Measurements from ENCODE around the gene DAAM1. TPM values are rescaled to one million over a fixed set of nuclear protein-coding genes. Genes with fewer than 3 reads are reported as not detected.

The DAAM1 gene
- polyA plus RNA-seq, 2 of the 4 experiments (the other 2 are of a cell fraction) = 6.8 to 10.8 TPM

DNA sequence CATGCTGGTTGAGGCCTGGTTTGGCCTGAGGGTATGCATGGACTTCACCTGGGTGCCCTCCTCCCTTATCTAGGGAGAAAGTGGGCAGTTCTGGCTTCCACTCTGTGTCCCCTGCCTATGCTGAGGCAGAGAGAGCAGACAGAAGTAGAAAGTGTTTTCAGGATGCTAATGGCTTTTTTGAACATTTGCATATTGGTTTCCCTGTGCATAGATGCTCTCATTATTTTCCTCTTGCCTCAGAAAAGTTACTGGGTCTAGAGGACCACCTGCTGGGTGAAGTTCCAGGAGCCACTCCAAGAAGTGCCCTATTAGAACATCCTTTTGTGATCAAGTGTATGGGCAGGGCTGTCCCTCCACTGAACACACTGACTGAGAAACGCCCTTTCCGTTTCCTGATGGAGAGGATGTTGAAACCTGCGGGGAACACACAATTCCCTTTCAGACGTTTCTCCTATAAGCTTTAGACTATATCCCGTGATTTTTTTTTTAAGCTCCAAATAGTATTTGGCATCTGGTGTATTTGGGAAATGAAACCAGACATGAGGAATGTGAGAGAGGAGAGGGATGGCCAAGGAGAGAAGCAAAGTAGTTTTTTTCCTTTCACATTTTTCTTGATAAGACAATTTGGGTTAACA lies 66.6 kb downstream of the DAAM1 start (continued):
- TF ChIP-seq, protein P1, sequence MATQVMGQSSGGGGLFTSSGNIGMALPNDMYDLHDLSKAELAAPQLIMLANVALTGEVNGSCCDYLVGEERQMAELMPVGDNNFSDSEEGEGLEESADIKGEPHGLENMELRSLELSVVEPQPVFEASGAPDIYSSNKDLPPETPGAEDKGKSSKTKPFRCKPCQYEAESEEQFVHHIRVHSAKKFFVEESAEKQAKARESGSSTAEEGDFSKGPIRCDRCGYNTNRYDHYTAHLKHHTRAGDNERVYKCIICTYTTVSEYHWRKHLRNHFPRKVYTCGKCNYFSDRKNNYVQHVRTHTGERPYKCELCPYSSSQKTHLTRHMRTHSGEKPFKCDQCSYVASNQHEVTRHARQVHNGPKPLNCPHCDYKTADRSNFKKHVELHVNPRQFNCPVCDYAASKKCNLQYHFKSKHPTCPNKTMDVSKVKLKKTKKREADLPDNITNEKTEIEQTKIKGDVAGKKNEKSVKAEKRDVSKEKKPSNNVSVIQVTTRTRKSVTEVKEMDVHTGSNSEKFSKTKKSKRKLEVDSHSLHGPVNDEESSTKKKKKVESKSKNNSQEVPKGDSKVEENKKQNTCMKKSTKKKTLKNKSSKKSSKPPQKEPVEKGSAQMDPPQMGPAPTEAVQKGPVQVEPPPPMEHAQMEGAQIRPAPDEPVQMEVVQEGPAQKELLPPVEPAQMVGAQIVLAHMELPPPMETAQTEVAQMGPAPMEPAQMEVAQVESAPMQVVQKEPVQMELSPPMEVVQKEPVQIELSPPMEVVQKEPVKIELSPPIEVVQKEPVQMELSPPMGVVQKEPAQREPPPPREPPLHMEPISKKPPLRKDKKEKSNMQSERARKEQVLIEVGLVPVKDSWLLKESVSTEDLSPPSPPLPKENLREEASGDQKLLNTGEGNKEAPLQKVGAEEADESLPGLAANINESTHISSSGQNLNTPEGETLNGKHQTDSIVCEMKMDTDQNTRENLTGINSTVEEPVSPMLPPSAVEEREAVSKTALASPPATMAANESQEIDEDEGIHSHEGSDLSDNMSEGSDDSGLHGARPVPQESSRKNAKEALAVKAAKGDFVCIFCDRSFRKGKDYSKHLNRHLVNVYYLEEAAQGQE (IDR thresholded peaks at IDR 0.05) = no peak
- TF ChIP-seq, protein P2, sequence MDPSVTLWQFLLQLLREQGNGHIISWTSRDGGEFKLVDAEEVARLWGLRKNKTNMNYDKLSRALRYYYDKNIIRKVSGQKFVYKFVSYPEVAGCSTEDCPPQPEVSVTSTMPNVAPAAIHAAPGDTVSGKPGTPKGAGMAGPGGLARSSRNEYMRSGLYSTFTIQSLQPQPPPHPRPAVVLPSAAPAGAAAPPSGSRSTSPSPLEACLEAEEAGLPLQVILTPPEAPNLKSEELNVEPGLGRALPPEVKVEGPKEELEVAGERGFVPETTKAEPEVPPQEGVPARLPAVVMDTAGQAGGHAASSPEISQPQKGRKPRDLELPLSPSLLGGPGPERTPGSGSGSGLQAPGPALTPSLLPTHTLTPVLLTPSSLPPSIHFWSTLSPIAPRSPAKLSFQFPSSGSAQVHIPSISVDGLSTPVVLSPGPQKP (IDR thresholded peaks at IDR 0.05; ENCODE audit: low read depth, low read length) = no peak

DNA sequence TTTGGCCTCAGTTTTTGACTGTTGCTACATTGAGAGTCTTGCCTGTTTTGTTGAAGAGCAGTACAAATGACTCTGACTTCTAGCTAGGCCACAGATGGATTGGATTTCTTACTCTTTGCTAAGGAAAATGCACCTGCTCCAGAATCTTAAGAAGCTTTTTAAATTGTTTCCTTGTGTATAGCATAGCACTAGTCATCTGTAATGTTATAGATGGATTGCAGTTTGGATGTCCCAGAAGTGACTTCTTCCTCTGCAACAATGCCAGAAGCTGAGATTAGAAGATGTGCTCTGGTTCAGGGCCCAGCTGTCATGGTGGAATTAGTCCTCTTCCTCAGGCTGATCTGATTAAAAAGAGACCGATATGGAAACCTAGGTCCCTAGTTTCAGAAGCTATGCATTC lies 67.9 kb downstream of the DAAM1 start:
- DNase-seq (ENCODE audit: low read depth in 1 of 2, low spot score in 1 of 2) = no peak

More for the DNA sequence above, 67.9 kb downstream of the DAAM1 start:
- Histone ChIP-seq H3K4me3 (no peak overlapping the region), H3K9me3 (no peaks in the 10 kb centered on the region), H3K4me2 (no peak overlapping the region), H3K4me1 (peaks cover 26% of the 10 kb centered on the region), H3K27ac (no peak overlapping the region)
- TF ChIP-seq HOXA7 (CRISPR knock-in tag; IDR thresholded peaks at IDR 0.05) (no peak), CEBPB (IDR thresholded peaks at IDR 0.05) (no peak), MAFK (IDR thresholded peaks at IDR 0.05; ENCODE audit: partially characterized antibody) (no peak), HOXB5 (CRISPR knock-in tag; IDR thresholded peaks at IDR 0.05) (no peak), FOXS1 (CRISPR knock-in tag; IDR thresholded peaks at IDR 0.05) (no peak)
- TF ChIP-seq, protein P3, sequence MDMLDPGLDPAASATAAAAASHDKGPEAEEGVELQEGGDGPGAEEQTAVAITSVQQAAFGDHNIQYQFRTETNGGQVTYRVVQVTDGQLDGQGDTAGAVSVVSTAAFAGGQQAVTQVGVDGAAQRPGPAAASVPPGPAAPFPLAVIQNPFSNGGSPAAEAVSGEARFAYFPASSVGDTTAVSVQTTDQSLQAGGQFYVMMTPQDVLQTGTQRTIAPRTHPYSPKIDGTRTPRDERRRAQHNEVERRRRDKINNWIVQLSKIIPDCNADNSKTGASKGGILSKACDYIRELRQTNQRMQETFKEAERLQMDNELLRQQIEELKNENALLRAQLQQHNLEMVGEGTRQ (IDR thresholded peaks at IDR 0.05) = no peak
- TF ChIP-seq, protein P1 (IDR thresholded peaks at IDR 0.05) = no peak
- TF ChIP-seq, protein P4, sequence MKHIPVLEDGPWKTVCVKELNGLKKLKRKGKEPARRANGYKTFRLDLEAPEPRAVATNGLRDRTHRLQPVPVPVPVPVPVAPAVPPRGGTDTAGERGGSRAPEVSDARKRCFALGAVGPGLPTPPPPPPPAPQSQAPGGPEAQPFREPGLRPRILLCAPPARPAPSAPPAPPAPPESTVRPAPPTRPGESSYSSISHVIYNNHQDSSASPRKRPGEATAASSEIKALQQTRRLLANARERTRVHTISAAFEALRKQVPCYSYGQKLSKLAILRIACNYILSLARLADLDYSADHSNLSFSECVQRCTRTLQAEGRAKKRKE (CRISPR knock-in tag; IDR thresholded peaks at IDR 0.05; ENCODE audit: low read depth) = no peak
- TF ChIP-seq, protein P2 (IDR thresholded peaks at IDR 0.05; ENCODE audit: low read depth, low read length) = no peak
- TF ChIP-seq, protein P5, sequence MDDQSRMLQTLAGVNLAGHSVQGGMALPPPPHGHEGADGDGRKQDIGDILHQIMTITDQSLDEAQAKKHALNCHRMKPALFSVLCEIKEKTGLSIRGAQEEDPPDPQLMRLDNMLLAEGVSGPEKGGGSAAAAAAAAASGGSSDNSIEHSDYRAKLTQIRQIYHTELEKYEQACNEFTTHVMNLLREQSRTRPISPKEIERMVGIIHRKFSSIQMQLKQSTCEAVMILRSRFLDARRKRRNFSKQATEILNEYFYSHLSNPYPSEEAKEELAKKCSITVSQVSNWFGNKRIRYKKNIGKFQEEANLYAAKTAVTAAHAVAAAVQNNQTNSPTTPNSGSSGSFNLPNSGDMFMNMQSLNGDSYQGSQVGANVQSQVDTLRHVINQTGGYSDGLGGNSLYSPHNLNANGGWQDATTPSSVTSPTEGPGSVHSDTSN (IDR thresholded peaks at IDR 0.05) = no peak
- FAIRE-seq (no peak), ATAC-seq (no peak)
- ChIA-PET POLR2A (no interaction called here), CTCF (interaction anchor here (1.3 kb wide), 1 partner anchor 12 kb away, joined by 3 read pairs; no protein-coding TSS in a partner anchor)
- 94% methylated on average over 1 of the region's 1 CpG for WGBS (ENCODE audit: missing lambda C conversion rate)

Measured in A549 (cell line).